ENCODE data around the gene ENG.
"Not testable (repeated sequence)": the region's sequence is repeated elsewhere in the genome, so short reads cannot be mapped to it uniquely, and the experiment has no call there.

DNA sequence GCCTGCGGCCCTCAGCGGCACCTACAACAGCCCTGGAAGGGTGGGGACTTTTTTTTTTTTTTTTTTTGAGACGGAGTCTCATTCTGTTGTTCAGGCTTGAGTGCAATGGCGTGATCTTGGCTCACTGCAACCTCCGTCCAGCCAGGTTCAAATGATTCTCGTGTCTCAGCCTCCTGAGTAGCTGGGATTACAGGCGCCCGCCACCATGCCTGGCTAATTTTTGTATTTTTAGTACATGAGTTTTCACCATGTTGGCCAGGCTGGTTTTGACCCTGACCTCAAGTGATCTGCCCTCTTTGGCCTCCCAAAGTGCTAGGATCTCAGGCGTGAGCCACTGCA is 15.7 kb upstream of the ENG start:
- TF ChIP-seq YY1 (IDR thresholded peaks at IDR 0.05; ENCODE audit: low read depth); FOXM1 (IDR thresholded peaks at IDR 0.05; ENCODE audit: low read depth); CTCF (IDR thresholded peaks at IDR 0.05): not testable (repeated sequence)

All from SK-N-SH (cell line).